NOMO-1 treated with dmso at 0.1 percent for 144 hours (cell line): ENCODE results near the gene LPIN2.

Experiments used
- DNase-seq: peaks from one replicate; lab custom pipeline; 2025; ENCODE audit not compliant: unreplicated experiment; lab: John Stamatoyannopoulos, UW

The LPIN2 gene

DNA sequence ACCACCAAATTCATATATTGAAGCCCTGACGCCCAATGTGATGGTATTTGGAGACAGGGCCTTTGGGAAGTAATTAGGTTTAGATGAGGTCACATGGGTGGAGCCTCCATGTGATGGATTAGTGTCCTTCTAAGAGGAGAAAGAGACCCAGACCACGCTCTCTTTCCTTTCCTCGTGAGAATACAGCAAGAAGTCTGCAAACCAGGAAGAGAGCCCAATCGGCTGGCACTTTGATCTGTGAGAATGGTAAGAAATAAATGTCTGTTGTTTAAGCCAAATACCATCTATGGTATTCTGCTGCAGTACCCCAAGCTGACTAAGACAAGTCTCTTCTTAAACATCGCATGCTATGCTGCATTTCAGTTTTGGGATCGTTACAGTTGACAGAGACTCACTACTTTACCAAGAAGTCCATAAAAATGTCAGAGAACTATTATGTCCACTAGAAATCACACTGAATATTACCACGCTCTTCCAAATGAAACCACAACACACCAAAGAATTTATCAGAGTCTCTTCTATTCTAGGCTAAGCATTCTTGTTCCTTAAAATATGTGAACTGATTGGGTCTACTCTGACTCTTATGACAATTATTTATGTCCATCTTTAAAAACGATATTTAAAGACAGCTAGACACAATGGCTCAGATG, 48.5 kb downstream of the LPIN2 start:
- DNase-seq, result no peak
